GM12892 (cell line): ENCODE measurements around the gene GLT1D1.
"Not testable (repeated sequence)": the region's sequence is repeated elsewhere in the genome, so short reads cannot be mapped to it uniquely, and the experiment has no call there.

Source experiments
- DNase-seq: peaks from one replicate; pipeline ENCODE4 v3.0.0; 2011; ENCODE audit not compliant: insufficient read length
- FAIRE-seq: peaks from 2 replicates; lab custom pipeline; 2011; peaks lifted over from hg19 to GRCh38; lab: Jason Lieb, UNC
- POLR2A ChIP-seq: IDR thresholded peaks from 2 replicates; pipeline ENCODE4 v1.6.1; 2011; ENCODE audit warnings: low read depth, low read length, control low read depth
- POLR2AphosphoS5 ChIP-seq: IDR thresholded peaks from 2 replicates; pipeline ENCODE4 v1.6.1; 2011; ENCODE audit warnings: low read depth, low read length, control low read depth
- TAF1 ChIP-seq: IDR thresholded peaks from 2 replicates; pipeline ENCODE4 v1.6.1; 2011; ENCODE audit warnings: low read depth, mild to moderate bottlenecking, control low read depth, low read length, borderline replicate concordance

The GLT1D1 gene

GRCh38 chr12:128844031-128844635, 9.1 kb upstream of the GLT1D1 start:
- TF ChIP-seq POLR2A (no peak), POLR2AphosphoS5 (no peak), TAF1 (no peak)
- DNase-seq (no peak), FAIRE-seq (no peak)

- DNase-seq, FAIRE-seq: not testable (repeated sequence)
Measured at GRCh38 chr12:128846671-128847070, 6.6 kb upstream of the GLT1D1 start.

- DNase-seq, result no peak
- TF ChIP-seq TAF1 (no peak), POLR2A (no peak), POLR2AphosphoS5 (no peak)
- FAIRE-seq, result no peak
Measured at GRCh38 chr12:128848371-128848770, 4.9 kb upstream of the GLT1D1 start.

- not testable (repeated sequence) for FAIRE-seq, DNase-seq
Measured at GRCh38 chr12:128849806-128850205, 3.5 kb upstream of the GLT1D1 start.

- DNase-seq (no peak), FAIRE-seq (no peak)
- TF ChIP-seq TAF1 (no peak), POLR2AphosphoS5 (no peak), POLR2A (no peak)
Measured at GRCh38 chr12:128850400-128850799, 2.9 kb upstream of the GLT1D1 start.

- FAIRE-seq, DNase-seq: not testable (repeated sequence)
Measured at GRCh38 chr12:128851429-128851828, 1.8 kb upstream of the GLT1D1 start.

- DNase-seq (no peak), FAIRE-seq (no peak)
- TF ChIP-seq POLR2AphosphoS5, result no peak
- no peak for TF ChIP-seq TAF1
- no peak for TF ChIP-seq POLR2A
Measured at GRCh38 chr12:128852026-128852698, 1.1 kb upstream of the GLT1D1 start.

GRCh38 chr12:128853600-128854197, 421 bp downstream of the GLT1D1 start:
- DNase-seq (no peak), FAIRE-seq (no peak)
- no peak for TF ChIP-seq TAF1
- no peak for TF ChIP-seq POLR2AphosphoS5
- no peak for TF ChIP-seq POLR2A

- FAIRE-seq, result no peak
- TF ChIP-seq TAF1 (no peak), POLR2AphosphoS5 (no peak), POLR2A (no peak)
- DNase-seq, result no peak
Measured at GRCh38 chr12:128856035-128856790, 2.9 kb downstream of the GLT1D1 start.

GRCh38 chr12:128856791-128857078, 3.5 kb downstream of the GLT1D1 start:
- DNase-seq (no peak), FAIRE-seq (no peak)
- TF ChIP-seq TAF1, result no peak
- no peak for TF ChIP-seq POLR2AphosphoS5
- TF ChIP-seq POLR2A, result no peak

GRCh38 chr12:128857133-128857763, 4.0 kb downstream of the GLT1D1 start:
- FAIRE-seq, result no peak

GRCh38 chr12:128859311-128859710, 6.0 kb downstream of the GLT1D1 start:
- TF ChIP-seq POLR2AphosphoS5, result no peak
- no peak for TF ChIP-seq TAF1
- no peak for TF ChIP-seq POLR2A
- DNase-seq (no peak), FAIRE-seq (no peak)

More at GRCh38 chr12:128857133-128857763, 4.0 kb downstream of the GLT1D1 start:
- no peak for DNase-seq
- TF ChIP-seq POLR2AphosphoS5, result no peak
- no peak for TF ChIP-seq POLR2A
- TF ChIP-seq TAF1, result no peak
